Kidney epithelial cell (primary cell): ENCODE results near the gene KDM4E. TPM values are rescaled to one million over a fixed set of nuclear protein-coding genes. Genes with fewer than 3 reads are reported as not detected.
"Not testable (repeated sequence)": the region's sequence is repeated elsewhere in the genome, so short reads cannot be mapped to it uniquely, and the experiment has no call there.

ENCODE experiments used
- DNase-seq: peaks from one replicate; pipeline ENCODE4 v3.0.0-alpha.2; 2010; ENCODE audit warnings: low read depth
- H3K27me3 ChIP-seq: 2 replicates; pipeline ENCODE4 v1.6.0; 2011; ENCODE audit warnings: low read length; ENCODE audit not compliant: control insufficient read depth, insufficient read depth
- H3K36me3 ChIP-seq: 2 replicates; pipeline ENCODE4 v1.5.1; 2011; ENCODE audit warnings: low read length; ENCODE audit not compliant: control insufficient read depth, insufficient read depth
- H3K4me3 ChIP-seq: 2 replicates; pipeline ENCODE4 v1.5.1; 2011; ENCODE audit warnings: low read depth, mild to moderate bottlenecking, control low read depth, low read length
- CTCF ChIP-seq: IDR thresholded peaks from 2 replicates; pipeline ENCODE4 v1.5.1; 2011; ENCODE audit warnings: mild to moderate bottlenecking, moderate library complexity, low read length, control low read depth, inconsistent platforms; ENCODE audit not compliant: insufficient read depth, poor library complexity, severe bottlenecking
- total RNA-seq: library from RNA; depleted of rRNA; stranded (reverse); fragments of >200 nt; gene quantifications from 2 replicates; pipeline ENCODE4 v1.2.3, GENCODE V29; 2015

KDM4E gene
- total RNA-seq, 1 donor from 2014 or later: not detected

DNA sequence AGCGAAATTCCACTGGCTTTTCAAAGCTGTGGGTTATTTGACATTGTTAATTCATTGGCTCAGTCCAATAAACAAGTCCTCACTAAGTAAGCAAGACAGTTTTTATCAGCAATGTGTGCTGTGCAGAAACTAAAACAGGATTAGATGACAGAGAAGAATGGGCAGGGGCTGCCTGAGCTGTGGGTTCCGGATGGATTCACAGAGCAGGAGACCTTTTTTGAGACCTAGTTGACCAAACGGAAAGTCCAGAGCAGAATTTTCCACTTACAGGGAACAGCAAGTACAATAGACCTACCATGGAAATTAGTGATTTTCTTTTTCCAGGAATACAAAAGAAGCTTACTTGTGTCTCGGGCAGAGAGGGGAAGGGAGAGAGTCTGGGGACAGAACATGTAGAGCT lies 19.0 kb downstream of the KDM4E start:
- TF ChIP-seq CTCF: no peak
- no peak overlapping the region for H3K4me3 ChIP-seq
- no peak for DNase-seq
- peaks cover 5% of the 10 kb centered on the region for H3K27me3 ChIP-seq
- no peaks in the 10 kb centered on the region for H3K36me3 ChIP-seq

DNA sequence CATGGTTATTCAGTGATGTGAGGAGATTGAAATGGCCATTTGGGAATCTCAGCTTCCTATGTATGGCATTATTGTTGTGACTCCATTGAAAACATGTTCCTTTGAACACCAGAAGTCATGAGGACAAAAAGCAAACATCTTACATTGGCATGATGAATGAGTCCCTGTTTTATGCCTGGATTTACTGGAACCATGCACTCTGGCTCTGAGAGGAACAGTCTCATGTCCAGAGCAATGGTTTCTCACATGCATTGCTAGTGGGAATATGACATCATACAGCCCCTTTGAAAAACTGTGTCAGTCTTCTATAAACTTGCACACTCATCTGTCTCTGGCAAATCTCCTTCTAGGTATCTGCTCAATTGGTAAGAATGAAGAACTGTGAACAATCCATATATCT lies 20.8 kb downstream of the KDM4E start:
- H3K27me3 ChIP-seq: peaks cover 5% of the 10 kb centered on the region
- no peak for TF ChIP-seq CTCF
- DNase-seq: no peak

GRCh38 chr11:95049122-95049521 lies 24.1 kb downstream of the KDM4E start, which contains the start of gene KDM4F:
Gene KDM4F (plus strand): TSS chr11:95049422.
- not testable (repeated sequence) for H3K27me3 ChIP-seq, H3K4me3 ChIP-seq, DNase-seq

More for the DNA sequence above, 20.8 kb downstream of the KDM4E start:
- no peak overlapping the region for H3K4me3 ChIP-seq
- no peaks in the 10 kb centered on the region for H3K36me3 ChIP-seq

DNA sequence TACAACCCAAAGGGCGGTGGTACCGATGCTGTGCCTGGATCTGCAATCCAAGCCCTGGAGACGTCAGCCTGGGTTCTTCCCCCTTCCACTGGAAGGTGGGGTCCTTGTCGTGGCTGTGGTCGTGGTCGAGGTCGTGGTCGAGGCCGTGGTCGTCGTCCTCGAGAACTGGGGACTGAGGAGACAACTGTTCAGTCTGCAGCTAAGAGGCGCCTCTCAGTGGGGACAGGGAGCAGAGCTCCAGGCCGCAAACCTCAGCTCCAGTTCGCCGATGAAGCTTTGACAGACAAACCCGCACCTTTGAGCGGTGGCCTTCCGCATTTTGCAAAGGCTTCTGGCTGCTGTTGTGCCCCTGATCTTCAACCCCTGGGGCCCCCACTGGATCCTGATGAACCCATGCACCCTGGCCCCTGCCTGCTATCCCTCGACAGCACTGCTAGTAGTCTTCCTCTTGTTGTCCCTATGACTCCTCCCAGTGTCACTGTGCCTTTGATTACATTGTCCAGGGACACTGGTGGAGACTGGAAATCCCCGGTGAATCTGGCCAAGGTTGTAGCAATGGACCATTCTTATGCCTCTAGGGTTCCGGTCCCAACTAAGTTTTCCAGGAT lies 25.6 kb downstream of the KDM4E start:
- H3K36me3 ChIP-seq: no peaks in the 10 kb centered on the region
- no peak for TF ChIP-seq CTCF
- no peaks in the 10 kb centered on the region for H3K27me3 ChIP-seq
- no peak overlapping the region for H3K4me3 ChIP-seq
- DNase-seq: no peak

More at GRCh38 chr11:95049122-95049521, 24.1 kb downstream of the KDM4E start, which contains the start of gene KDM4F:
- H3K36me3 ChIP-seq: not testable (repeated sequence)

- no peak overlapping the region for H3K4me3 ChIP-seq
- H3K27me3 ChIP-seq: no peaks in the 10 kb centered on the region
- TF ChIP-seq CTCF: no peak
- H3K36me3 ChIP-seq: no peaks in the 10 kb centered on the region
- no peak for DNase-seq
These were observed 29.3 kb downstream of the KDM4E start for GRCh38 chr11:95054356-95054755.

- no peak for DNase-seq
- TF ChIP-seq CTCF: no peak
- H3K27me3 ChIP-seq: no peaks in the 10 kb centered on the region
- no peak overlapping the region for H3K4me3 ChIP-seq
- H3K36me3 ChIP-seq: no peaks in the 10 kb centered on the region
These were observed 30.3 kb downstream of the KDM4E start for GRCh38 chr11:95055283-95055897.
